OCI-LY7 (cell line): ENCODE data around the gene UGT2B10.

Experiments used
- CTCF ChIP-seq: fragments of 200-600 bp; sonication (generic); conservative IDR thresholded peaks from 2 replicates; pipeline ENCODE4 v1.5.1; 2014; ENCODE audit warnings: mild to moderate bottlenecking, antibody characterized with exemption, low read length, moderate library complexity, mixed read lengths
- EZH2phosphoT487 ChIP-seq: fragments of 200-600 bp; sonication (generic); IDR thresholded peaks from 2 replicates; pipeline ENCODE4 v1.6.1; 2018; ENCODE audit warnings: low read depth, borderline replicate concordance, mild to moderate bottlenecking, mixed run types, antibody characterized with exemption, low read length, moderate library complexity, mixed read lengths

- no peak for TF ChIP-seq CTCF
- no peak for TF ChIP-seq EZH2phosphoT487
These were observed 1.6 kb downstream of the UGT2B10 start for GRCh38 chr4:68817386-68817785.
